Neural crest cell (in vitro differentiated cells): Measurements from ENCODE around the gene SIX5. TPM values are rescaled to one million over a fixed set of nuclear protein-coding genes. Genes with fewer than 3 reads are reported as not detected.

Experiments
- DNase-seq: peaks from one replicate; pipeline ENCODE4 v3.0.0; 2021; ENCODE audit warnings: low read depth, mixed read lengths, low spot score
- H3K27ac Mint-ChIP-seq: one replicate; pipeline ENCODE4 v1.8.0; 2021; ENCODE audit warnings: mild to moderate bottlenecking, mixed read lengths; ENCODE audit not compliant: unreplicated experiment
- H3K27me3 Mint-ChIP-seq: 2 replicates; pipeline ENCODE4 v1.8.0; 2021; ENCODE audit warnings: low read depth, mild to moderate bottlenecking, mixed read lengths
- H3K36me3 Mint-ChIP-seq: 2 replicates; pipeline ENCODE4 v1.8.0; 2021; ENCODE audit warnings: low read depth, mild to moderate bottlenecking, mixed read lengths
- H3K4me1 Mint-ChIP-seq: 2 replicates; pipeline ENCODE4 v1.8.0; 2021; ENCODE audit warnings: mixed read lengths
- H3K4me3 Mint-ChIP-seq: one replicate; pipeline ENCODE4 v1.8.0; 2021; ENCODE audit warnings: mild to moderate bottlenecking, mixed read lengths
- H3K9me3 Mint-ChIP-seq: 2 replicates; pipeline ENCODE4 v1.8.0; 2021; ENCODE audit warnings: mixed read lengths
- total RNA-seq: library from RNA; stranded (reverse); gene quantifications from 2 replicates; pipeline ENCODE4 v1.2.1, GENCODE V29; 2021
- TF ChIP-seq, protein P1 (sequence below): fragments of 200-600 bp; sonication (generic); conservative IDR thresholded peaks from 2 replicates; pipeline ENCODE4 v1.5.0; 2021; ENCODE audit warnings: antibody characterized with exemption, mild to moderate bottlenecking

SIX5 gene
- total RNA-seq, 1 donor from 2014 or later = 38.6 TPM

DNA sequence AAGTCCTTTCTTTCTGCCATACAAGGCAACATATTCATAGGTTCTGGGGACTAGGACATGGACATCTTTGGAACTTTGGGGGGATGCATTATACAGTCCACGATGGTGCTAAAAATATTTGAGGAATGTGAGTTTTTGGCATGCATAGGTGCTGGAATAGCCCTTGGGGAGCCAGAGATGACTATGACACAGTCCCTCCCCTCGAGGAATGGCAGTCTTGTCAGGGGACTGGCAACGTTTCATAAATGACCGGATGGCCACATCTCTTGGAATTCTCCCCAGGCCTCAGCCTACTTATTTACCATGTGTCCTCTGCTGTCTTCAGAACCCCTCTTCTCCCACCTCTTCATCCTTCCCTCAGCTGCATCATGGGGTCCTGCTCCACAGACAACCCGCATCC, 22.2 kb downstream of the SIX5 start:
- Mint-ChIP-seq H3K27ac (no peak overlapping the region), H3K9me3 (no peaks in the 10 kb centered on the region), H3K36me3 (no peaks in the 10 kb centered on the region), H3K4me3 (no peak overlapping the region), H3K4me1 (no peaks in the 10 kb centered on the region), H3K27me3 (no peaks in the 10 kb centered on the region)
- TF ChIP-seq, protein P1, sequence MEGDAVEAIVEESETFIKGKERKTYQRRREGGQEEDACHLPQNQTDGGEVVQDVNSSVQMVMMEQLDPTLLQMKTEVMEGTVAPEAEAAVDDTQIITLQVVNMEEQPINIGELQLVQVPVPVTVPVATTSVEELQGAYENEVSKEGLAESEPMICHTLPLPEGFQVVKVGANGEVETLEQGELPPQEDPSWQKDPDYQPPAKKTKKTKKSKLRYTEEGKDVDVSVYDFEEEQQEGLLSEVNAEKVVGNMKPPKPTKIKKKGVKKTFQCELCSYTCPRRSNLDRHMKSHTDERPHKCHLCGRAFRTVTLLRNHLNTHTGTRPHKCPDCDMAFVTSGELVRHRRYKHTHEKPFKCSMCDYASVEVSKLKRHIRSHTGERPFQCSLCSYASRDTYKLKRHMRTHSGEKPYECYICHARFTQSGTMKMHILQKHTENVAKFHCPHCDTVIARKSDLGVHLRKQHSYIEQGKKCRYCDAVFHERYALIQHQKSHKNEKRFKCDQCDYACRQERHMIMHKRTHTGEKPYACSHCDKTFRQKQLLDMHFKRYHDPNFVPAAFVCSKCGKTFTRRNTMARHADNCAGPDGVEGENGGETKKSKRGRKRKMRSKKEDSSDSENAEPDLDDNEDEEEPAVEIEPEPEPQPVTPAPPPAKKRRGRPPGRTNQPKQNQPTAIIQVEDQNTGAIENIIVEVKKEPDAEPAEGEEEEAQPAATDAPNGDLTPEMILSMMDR = no peak
- no peak for DNase-seq

- H3K36me3 Mint-ChIP-seq = no peaks in the 10 kb centered on the region
- TF ChIP-seq, protein P1 = no peak
- no peak for DNase-seq
- H3K4me3 Mint-ChIP-seq = no peak overlapping the region
- H3K27me3 Mint-ChIP-seq = no peaks in the 10 kb centered on the region
- H3K9me3 Mint-ChIP-seq = no peaks in the 10 kb centered on the region
- H3K4me1 Mint-ChIP-seq = no peaks in the 10 kb centered on the region
- H3K27ac Mint-ChIP-seq = peak overlapping the region; percentile 43
These were observed 23.4 kb downstream of the SIX5 start for GRCh38 chr19:45745606-45746005.

- H3K9me3 Mint-ChIP-seq = no peaks in the 10 kb centered on the region
- TF ChIP-seq, protein P1 = no peak
- no peak for DNase-seq
- H3K27me3 Mint-ChIP-seq = no peaks in the 10 kb centered on the region
- no peaks in the 10 kb centered on the region for H3K4me1 Mint-ChIP-seq
- H3K27ac Mint-ChIP-seq = no peak overlapping the region
- H3K4me3 Mint-ChIP-seq = no peak overlapping the region
- no peaks in the 10 kb centered on the region for H3K36me3 Mint-ChIP-seq
These were observed 26.1 kb downstream of the SIX5 start for GRCh38 chr19:45742969-45743368.

- no peaks in the 10 kb centered on the region for H3K9me3 Mint-ChIP-seq
- no peak overlapping the region for H3K27ac Mint-ChIP-seq
- no peaks in the 10 kb centered on the region for H3K36me3 Mint-ChIP-seq
- no peaks in the 10 kb centered on the region for H3K27me3 Mint-ChIP-seq
- TF ChIP-seq, protein P1 = no peak
- no peak for DNase-seq
- no peak overlapping the region for H3K4me3 Mint-ChIP-seq
- H3K4me1 Mint-ChIP-seq = no peaks in the 10 kb centered on the region
These were observed 29.3 kb downstream of the SIX5 start for GRCh38 chr19:45739498-45740439.

DNA sequence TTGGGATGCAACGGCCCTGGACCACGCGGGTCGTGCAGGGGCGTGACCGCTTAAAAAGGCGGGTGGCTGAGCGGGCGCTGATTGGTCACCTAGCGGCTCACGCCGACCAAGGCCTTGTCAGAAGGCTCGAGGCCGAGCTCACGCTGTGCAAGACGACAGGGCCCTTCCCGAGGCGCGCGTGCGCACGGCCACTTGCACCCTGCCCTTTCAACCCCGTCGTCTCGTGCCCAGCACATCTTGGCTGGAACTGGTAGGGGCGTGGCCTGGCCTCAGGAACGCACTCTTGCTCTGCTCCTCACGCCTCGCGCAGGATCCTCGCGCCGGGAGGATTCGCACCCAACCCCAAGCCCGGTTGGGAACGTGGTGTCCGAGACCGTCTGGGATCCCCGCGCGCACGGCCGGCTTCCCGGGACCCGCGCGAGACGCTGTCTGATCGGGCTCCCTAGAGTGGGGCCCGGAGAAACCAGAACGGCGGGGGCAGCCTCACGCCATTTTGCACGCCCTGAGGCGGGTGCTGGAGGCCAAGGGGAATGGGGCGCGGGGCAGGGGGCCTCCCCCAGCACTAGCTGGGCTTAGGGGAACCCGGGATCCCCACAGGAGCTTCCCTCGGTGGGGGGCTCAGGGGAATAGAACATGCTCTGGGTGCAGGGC, 35.8 kb downstream of the SIX5 start, which contains the start of gene MEIOSIN:
Gene MEIOSIN (plus strand): TSS at position 280 of the 651 bp plus-strand sequence. CDS start 1,938 bp downstream, outside the sequence.
- Mint-ChIP-seq H3K9me3 (no peaks in the 10 kb centered on the region), H3K27ac (peak within 1 kb of the TSS; percentile 67), H3K27me3 (no peaks in the 10 kb centered on the region), H3K36me3 (no peaks in the 10 kb centered on the region), H3K4me3 (peak within 1 kb of the TSS; percentile 61), H3K4me1 (peaks cover 19% of the 10 kb centered on the region)
- TF ChIP-seq, protein P1 = no peak
- DNase-seq = no peak
